Pancreas (tissue), 10 donors: ENCODE data around the gene KCNMA1. TPM values are rescaled to one million over a fixed set of nuclear protein-coding genes. Genes with fewer than 3 reads are reported as not detected.

Experiments used
- ATAC-seq, 4 donors: fragments of 200-7000 bp; cut with Tn5 transposase; one replicate each; pipeline versions ENCODE4 v1.8.0 to v1.9.1; 2020; ENCODE audit warnings: mild to moderate bottlenecking in 4 of 4, moderate library complexity in 4 of 4
- DNase-seq, 6 donors: peaks; one replicate each; pipeline ENCODE4 v3.0.0-alpha.2; 2020
- FAIRE-seq: peaks from 2 replicates; lab custom pipeline; 2012; peaks lifted over from hg19 to GRCh38; lab: Jason Lieb, UNC
- H3K27ac ChIP-seq, 4 donors: fragments of 200-600 bp; sonication (generic); 1 replicate in 3 of 4; 2 replicates in 1 of 4; pipeline versions ENCODE4 v1.5.0 to v1.8.0; 2020
- H3K27me3 ChIP-seq, 4 donors: fragments of 200-600 bp; one replicate each; pipeline ENCODE4 v1.8.0; 2021
- H3K36me3 ChIP-seq, 3 donors: fragments of 200-600 bp; sonication (generic) in 1 of 3; one replicate each; pipeline versions ENCODE4 v1.5.0 to v1.8.0; 2020 to 2021
- H3K4me1 ChIP-seq, 3 donors: fragments of 200-600 bp; one replicate each; pipeline ENCODE4 v1.8.0; 2021
- H3K4me3 ChIP-seq, 4 donors: fragments of 200-600 bp; sonication (generic) in 2 of 4; one replicate each; pipeline versions ENCODE4 v1.5.0 to v1.8.0; 2020 to 2021
- H3K9me3 ChIP-seq, 4 donors: fragments of 200-600 bp; one replicate each; pipeline ENCODE4 v1.8.0; 2021
- WGBS, 2 donors: extraction: QIAGEN DNeasy Blood & Tissue Kit; methylation state at CpG; one replicate each; pipeline ENCODE4 v1.1.7; 2013; 5-methylcytosine and 5-hydroxymethylcytosine counted together
- intact Hi-C, 3 donors: fragments of 100-400 bp; cut with DNase I; formaldehyde crosslinking; loops; one replicate each; pipeline versions ENCODE4 v1.11.1 to v1.14.2; 2022
- polyA plus RNA-seq, 2 donors: library from polyadenylated mRNA; stranded (reverse); fragments of 200-250 nt; gene quantifications; one replicate each; pipeline ENCODE4 v1.2.3, GENCODE V29; 2013
- total RNA-seq, 6 donors: library from RNA; stranded (reverse); fragmentation: NEBNext Ultra II Directional in 4 of 6; extraction: Animal tissue kit (Norgen Biotek cat#: 25700) in 4 of 6; gene quantifications; one replicate each; pipeline versions ENCODE4 v1.2.1 to v1.2.4, GENCODE V29; 2021 to 2023
- TF ChIP-seq, protein P1 (sequence below), 4 donors: fragments of 200-600 bp; sonication (generic) in 3 of 4; IDR thresholded peaks; one replicate each; pipeline versions ENCODE4 v1.5.0 to v1.8.0; 2021; ENCODE audit warnings: antibody characterized with exemption in 4 of 4
- donor health status: healthy with polysubstance abuse.
- donor health status: DM: no; HTN: no; CAD: no; lungs with moderate emphysema.
- donor health status: DM: no; HTN: no; CAD: no.
- donor health status: control.
- donor health status: control.
- donor health status: Bipolar disorder and iron deficiency.
- donor health status: DM: yes; HTN: yes; CAD: no.
- donor health status: DM: no; HTN: no; CAD: no.
- donor health status: DM: no; HTN: no; CAD: no.
- donor health status: DM: yes; HTN: yes; CAD: no.

The KCNMA1 gene
- total and polyA plus RNA-seq, 8 donors, result 3.5 to 19.4 (median 9.3) TPM

- Histone ChIP-seq H3K36me3 (no peaks in the 10 kb centered on the region), H3K4me3 (no peak overlapping the region), H3K27ac (no peak overlapping the region), H3K27me3 (no peaks in the 10 kb centered on the region), H3K4me1 (peaks cover 4 to 10% (median 5%) of the 10 kb centered on the region in 3 donors), H3K9me3 (no peaks in the 10 kb centered on the region)
- peak in 1 of 6 donors; percentile 20 for DNase-seq
- FAIRE-seq, result no peak
- WGBS, 2 donors, result 64 to 70% methylated on average over 2 of the region's 2 CpGs
- TF ChIP-seq, protein P1, sequence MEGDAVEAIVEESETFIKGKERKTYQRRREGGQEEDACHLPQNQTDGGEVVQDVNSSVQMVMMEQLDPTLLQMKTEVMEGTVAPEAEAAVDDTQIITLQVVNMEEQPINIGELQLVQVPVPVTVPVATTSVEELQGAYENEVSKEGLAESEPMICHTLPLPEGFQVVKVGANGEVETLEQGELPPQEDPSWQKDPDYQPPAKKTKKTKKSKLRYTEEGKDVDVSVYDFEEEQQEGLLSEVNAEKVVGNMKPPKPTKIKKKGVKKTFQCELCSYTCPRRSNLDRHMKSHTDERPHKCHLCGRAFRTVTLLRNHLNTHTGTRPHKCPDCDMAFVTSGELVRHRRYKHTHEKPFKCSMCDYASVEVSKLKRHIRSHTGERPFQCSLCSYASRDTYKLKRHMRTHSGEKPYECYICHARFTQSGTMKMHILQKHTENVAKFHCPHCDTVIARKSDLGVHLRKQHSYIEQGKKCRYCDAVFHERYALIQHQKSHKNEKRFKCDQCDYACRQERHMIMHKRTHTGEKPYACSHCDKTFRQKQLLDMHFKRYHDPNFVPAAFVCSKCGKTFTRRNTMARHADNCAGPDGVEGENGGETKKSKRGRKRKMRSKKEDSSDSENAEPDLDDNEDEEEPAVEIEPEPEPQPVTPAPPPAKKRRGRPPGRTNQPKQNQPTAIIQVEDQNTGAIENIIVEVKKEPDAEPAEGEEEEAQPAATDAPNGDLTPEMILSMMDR (IDR thresholded peaks at IDR 0.05), result no peak
- intact Hi-C loops, result no loop called here
- ATAC-seq, result peak in 2 of 4 donors; percentile 38 to 48
Measured at GRCh38 chr10:77455561-77455960, 182.0 kb downstream of the KCNMA1 start.

GRCh38 chr10:77452952-77453564, 184.6 kb downstream of the KCNMA1 start:
- no peaks in the 10 kb centered on the region for H3K27me3 ChIP-seq
- no peaks in the 10 kb centered on the region for H3K36me3 ChIP-seq
- H3K4me1 ChIP-seq, result peaks cover 4 to 10% (median 5%) of the 10 kb centered on the region in 3 donors
- intact Hi-C loops, result no loop called here
- H3K9me3 ChIP-seq, result no peaks in the 10 kb centered on the region
- H3K4me3 ChIP-seq, result no peak overlapping the region
- TF ChIP-seq, protein P1 (IDR thresholded peaks at IDR 0.05), result no peak
- ATAC-seq, result no peak
- H3K27ac ChIP-seq, result no peak overlapping the region
- DNase-seq, result no peak
- WGBS, 2 donors, result 83 to 85% methylated on average over 4 of the region's 4 CpGs
- FAIRE-seq, result no peak

- no peaks in the 10 kb centered on the region for H3K27me3 ChIP-seq
- no peaks in the 10 kb centered on the region for H3K9me3 ChIP-seq
- TF ChIP-seq, protein P1 (IDR thresholded peaks at IDR 0.05), result no peak
- no peak overlapping the region for H3K4me3 ChIP-seq
- FAIRE-seq (no peak), ATAC-seq (peak in 2 of 4 donors; percentile 37 to 66), DNase-seq (no peak)
- intact Hi-C loops, result no loop called here
- H3K4me1 ChIP-seq, result peaks cover 4 to 10% (median 5%) of the 10 kb centered on the region in 3 donors
- 35 to 42% methylated on average over 2 of the region's 2 CpGs for WGBS, 2 donors
- H3K27ac ChIP-seq, result no peak overlapping the region
- H3K36me3 ChIP-seq, result no peaks in the 10 kb centered on the region
Measured at GRCh38 chr10:77451886-77452285, 185.7 kb downstream of the KCNMA1 start.

DNA sequence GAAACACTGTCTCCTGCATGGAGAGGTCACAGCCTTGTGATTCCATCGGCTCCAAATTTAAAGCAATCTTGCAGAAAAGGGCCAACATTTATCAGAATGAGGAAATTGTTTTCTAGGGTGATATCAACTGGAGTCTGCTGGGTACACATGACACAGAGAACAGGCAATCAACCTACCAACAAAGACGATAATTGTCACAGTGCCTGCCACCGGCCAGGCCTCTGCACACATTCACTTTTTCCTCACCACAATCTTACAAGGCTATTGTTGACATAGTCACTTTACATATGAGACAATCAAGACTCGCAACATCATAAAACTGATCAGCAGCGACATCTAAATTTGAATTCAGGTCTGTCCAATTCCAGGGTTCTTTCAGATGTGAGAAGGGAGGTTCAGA, 189.4 kb downstream of the KCNMA1 start:
- H3K27ac ChIP-seq, result no peak overlapping the region
- intact Hi-C loops, result no loop called here
- TF ChIP-seq, protein P1 (IDR thresholded peaks at IDR 0.05), result no peak
- H3K4me3 ChIP-seq, result no peak overlapping the region
- peaks cover 4 to 10% (median 5%) of the 10 kb centered on the region in 3 donors for H3K4me1 ChIP-seq
- no peak for FAIRE-seq
- H3K36me3 ChIP-seq, result no peaks in the 10 kb centered on the region
- no peaks in the 10 kb centered on the region for H3K27me3 ChIP-seq
- ATAC-seq, result peak; percentile 57 to 71 (median 64)
- 34 to 39% methylated on average over 5 of the region's 5 CpGs for WGBS, 2 donors
- H3K9me3 ChIP-seq, result no peaks in the 10 kb centered on the region
- DNase-seq, result no peak

DNA sequence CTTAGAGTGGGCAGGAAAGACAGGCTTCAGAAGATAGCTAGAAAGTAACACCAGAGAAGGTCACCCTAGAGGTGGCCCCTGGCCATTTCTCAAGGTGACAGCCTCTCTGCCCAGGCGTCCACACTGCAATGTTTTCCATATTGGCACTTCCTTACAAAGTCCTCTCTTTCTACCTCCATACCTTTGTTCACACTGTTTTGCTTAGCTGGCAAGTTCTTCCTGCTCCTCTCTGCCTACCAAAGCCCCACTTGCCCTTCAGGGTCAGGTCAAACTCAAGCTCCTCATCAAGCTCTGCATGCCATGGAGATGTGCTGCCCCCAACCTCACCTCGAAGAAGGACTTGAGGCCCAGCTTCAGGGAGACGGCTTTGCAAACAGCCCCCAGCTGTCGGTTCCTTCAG, 190.9 kb downstream of the KCNMA1 start:
- intact Hi-C loops, result no loop called here
- no peaks in the 10 kb centered on the region for H3K27me3 ChIP-seq
- ATAC-seq (peak in 2 of 4 donors; percentile 7 to 22), FAIRE-seq (no peak), DNase-seq (no peak)
- no peaks in the 10 kb centered on the region for H3K36me3 ChIP-seq
- no peaks in the 10 kb centered on the region for H3K9me3 ChIP-seq
- H3K4me1 ChIP-seq, result peaks cover 0 to 5% (median 1%) of the 10 kb centered on the region in 3 donors
- TF ChIP-seq, protein P1 (IDR thresholded peaks at IDR 0.05), result no peak
- 31 to 41% methylated on average over 4 of the region's 4 CpGs for WGBS, 2 donors
- no peak overlapping the region for H3K4me3 ChIP-seq
- no peak overlapping the region for H3K27ac ChIP-seq
